Measurements from ENCODE around the gene SLC4A9.

Gene SLC4A9

DNA sequence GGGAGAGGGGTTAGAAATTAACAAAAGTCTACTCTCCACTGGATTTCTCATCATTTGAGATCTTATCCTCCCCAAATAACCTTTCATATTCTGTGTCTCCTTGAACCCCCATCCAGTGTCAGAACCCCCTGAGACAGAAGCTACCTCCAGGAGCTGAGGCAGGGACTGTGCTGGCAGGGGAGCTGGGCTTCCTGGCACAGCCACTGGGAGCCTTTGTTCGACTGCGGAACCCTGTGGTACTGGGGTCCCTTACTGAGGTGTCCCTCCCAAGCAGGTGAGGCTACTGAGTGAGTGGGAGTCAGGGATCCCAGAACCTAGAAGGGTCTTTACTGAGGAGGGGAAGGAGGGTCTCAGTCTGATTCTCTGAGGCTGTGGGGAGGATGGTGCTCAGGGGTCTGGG lies 1.9 kb downstream of the SLC4A9 start:
- no peak overlapping the region for H3K4me3 ChIP-seq (ENCODE audit: low read depth, low read length)
- TF ChIP-seq CTCF (IDR thresholded peaks at IDR 0.05; ENCODE audit: control insufficient read depth, extremely low read depth, insufficient read depth) = no peak
- no peak for DNase-seq (ENCODE audit: low read depth)

GRCh38 chr5:140362311-140362710 lies 2.3 kb downstream of the SLC4A9 start:
- no peak for TF ChIP-seq CTCF (IDR thresholded peaks at IDR 0.05; ENCODE audit: control insufficient read depth, extremely low read depth, insufficient read depth)
- DNase-seq (ENCODE audit: low read depth) = no peak
- no peak overlapping the region for H3K4me3 ChIP-seq (ENCODE audit: low read depth, low read length)

DNA sequence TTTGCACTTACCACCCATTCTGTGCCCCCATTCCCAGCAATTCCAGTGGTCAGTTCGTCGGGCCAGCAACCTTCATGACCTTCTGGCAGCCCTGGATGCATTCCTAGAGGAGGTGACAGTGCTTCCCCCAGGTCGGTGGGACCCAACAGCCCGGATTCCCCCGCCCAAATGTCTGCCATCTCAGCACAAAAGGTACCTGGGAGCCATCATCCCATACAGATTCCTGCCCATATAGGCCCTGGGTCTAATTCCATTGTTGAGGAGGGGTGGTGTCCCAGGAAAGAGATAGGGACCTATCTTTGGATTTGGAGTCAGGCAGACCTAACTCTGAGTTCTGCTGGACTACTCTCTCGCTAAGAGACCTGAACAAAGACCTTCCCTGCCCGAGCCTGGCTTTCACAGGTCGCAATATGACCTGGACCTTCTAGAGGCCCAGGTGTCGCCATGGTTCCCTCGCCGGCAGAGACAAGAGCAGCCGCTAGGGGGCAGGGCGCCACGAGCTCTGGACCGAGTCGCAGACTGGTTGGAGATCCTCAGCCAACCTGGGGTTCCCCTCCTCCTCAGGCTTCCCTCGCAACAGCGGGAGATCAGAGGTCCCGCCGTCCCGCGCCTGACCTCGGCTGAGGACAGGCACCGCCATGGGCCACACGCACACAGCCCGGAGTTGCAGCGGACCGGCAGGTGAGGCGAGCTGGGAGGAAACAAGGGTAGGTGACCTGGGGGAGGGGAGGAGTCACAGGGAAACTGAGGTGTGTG lies 3.1 kb downstream of the SLC4A9 start:
- peak overlapping the region; percentile 58 for H3K4me3 ChIP-seq (ENCODE audit: low read depth, low read length)
- DNase-seq (ENCODE audit: low read depth) = no peak
- TF ChIP-seq CTCF (IDR thresholded peaks at IDR 0.05; ENCODE audit: control insufficient read depth, extremely low read depth, insufficient read depth) = peak; percentile 98

DNA sequence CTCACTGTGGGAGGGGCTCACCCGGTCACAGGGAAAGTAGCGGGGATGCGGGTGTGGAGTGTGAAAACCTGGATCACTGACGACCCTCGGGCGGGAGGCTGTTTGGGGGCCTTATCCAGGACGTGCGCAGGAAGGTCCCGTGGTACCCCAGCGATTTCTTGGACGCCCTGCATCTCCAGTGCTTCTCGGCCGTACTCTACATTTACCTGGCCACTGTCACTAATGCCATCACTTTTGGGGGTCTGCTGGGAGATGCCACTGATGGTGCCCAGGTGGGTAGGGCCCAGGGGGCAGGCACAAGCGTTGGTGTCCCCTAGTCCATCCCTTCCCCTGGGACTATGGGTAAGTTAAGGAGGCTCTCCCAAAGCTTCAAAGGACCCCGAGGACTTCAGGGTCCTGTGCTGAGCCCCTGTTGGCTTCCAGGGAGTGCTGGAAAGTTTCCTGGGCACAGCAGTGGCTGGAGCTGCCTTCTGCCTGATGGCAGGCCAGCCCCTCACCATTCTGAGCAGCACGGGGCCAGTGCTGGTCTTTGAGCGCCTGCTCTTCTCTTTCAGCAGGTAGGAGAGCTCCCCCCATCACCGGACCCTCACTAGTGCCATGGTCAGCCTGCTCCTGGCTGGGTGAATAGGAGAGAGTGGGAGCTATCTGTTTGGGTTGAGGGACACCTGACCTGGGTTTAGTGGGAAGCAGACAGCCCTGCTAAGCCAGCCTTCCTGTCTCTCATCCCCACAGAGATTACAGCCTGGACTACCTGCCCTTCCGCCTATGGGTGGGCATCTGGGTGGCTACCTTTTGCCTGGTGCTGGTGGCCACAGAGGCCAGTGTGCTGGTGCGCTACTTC lies 3.9 kb downstream of the SLC4A9 start:
- peak overlapping the region; percentile 58 for H3K4me3 ChIP-seq (ENCODE audit: low read depth, low read length)
- TF ChIP-seq CTCF (IDR thresholded peaks at IDR 0.05; ENCODE audit: control insufficient read depth, extremely low read depth, insufficient read depth) = no peak
- DNase-seq (ENCODE audit: low read depth) = no peak

GRCh38 chr5:140364472-140364765 lies 4.4 kb downstream of the SLC4A9 start:
- DNase-seq (ENCODE audit: low read depth) = no peak
- no peak for TF ChIP-seq CTCF (IDR thresholded peaks at IDR 0.05; ENCODE audit: control insufficient read depth, extremely low read depth, insufficient read depth)
- no peak overlapping the region for H3K4me3 ChIP-seq (ENCODE audit: low read depth, low read length)

DNA sequence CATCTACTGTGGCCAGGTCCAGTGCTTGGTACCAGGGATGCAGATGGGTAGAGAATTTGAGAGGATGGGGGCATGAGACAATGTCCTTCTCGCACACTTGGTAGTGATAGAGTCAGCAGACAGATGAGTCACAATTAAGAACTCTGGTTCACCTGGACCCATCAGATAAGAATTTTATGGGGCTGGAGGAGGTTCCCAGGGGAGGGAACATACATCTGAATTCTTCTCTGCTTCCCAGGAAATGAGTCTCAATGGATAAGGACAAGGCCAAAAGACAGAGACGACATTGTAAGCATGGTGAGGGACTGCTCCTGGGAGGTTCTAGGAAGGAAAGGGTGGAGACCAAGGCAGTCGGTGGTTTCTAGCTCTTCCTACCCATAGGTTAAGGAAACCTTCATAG lies 5.3 kb downstream of the SLC4A9 start:
- H3K4me3 ChIP-seq (ENCODE audit: low read depth, low read length) = no peak overlapping the region
- DNase-seq (ENCODE audit: low read depth) = peak; percentile 55
- TF ChIP-seq CTCF (IDR thresholded peaks at IDR 0.05; ENCODE audit: control insufficient read depth, extremely low read depth, insufficient read depth) = no peak

Measured in LNCaP clone FGC (cell line).